ENCODE data around the gene ELMO3. TPM values are rescaled to one million over a fixed set of nuclear protein-coding genes. Genes with fewer than 3 reads are reported as not detected.

Gene ELMO3
- total RNA-seq, 1 donor from 2014 or later = not detected

DNA sequence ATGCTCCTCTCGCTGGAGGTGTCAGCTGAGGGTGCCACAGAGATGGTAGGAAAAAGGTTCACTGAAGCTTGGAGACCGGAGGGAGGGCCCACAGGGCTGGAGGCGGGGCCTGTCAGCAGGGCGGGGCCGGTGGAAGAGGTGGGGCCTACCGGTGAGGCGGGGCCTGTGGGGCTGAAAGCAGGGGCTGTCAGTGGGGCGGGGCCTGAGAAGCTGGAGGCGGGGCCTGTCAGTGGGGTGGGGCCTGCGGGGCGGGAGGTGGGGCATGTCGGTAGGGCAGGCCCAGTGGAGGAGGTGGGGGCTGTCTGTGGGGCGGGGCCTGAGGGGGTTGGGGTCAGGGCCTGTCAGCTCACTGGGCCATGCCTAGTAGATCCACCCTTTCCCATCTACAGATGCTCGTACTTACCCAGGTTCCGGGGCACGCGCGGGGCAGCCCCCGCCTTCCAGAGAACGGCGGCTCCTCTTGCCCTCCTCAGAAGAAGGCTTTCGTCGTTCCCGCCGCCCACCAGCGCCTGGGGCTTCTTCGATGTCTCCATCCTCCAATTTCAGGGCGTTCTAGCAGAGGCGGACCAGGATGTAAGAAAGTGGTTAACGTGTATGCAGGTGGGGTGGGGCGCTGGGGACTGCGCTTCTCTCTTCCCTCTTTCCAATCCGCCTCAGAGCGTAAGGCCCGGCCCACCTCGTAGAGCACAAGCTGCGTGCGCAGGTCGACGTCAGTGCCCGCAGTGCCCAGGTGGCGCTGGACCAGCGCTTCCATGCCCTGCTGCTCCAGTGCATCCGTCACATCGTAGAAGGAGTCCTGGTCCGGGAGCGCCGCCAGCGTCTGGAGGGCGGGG lies 37.8 kb downstream of the ELMO3 start:
- intact Hi-C loops (cut with DNase I) = no loop called here
- no peak for DNase-seq (ENCODE audit: low spot score in 2 of 2)
- Histone ChIP-seq H3K9me3 (no peaks in the 10 kb centered on the region), H3K4me1 (peaks cover 5 to 16% of the 10 kb centered on the region in 2 donors), H3K27ac (no peak overlapping the region), H3K36me3 (peaks cover 59 to 64% of the 10 kb centered on the region in 2 donors), H3K4me3 (no peak overlapping the region), H3K27me3 (no peaks in the 10 kb centered on the region)
- TF ChIP-seq, protein P1, sequence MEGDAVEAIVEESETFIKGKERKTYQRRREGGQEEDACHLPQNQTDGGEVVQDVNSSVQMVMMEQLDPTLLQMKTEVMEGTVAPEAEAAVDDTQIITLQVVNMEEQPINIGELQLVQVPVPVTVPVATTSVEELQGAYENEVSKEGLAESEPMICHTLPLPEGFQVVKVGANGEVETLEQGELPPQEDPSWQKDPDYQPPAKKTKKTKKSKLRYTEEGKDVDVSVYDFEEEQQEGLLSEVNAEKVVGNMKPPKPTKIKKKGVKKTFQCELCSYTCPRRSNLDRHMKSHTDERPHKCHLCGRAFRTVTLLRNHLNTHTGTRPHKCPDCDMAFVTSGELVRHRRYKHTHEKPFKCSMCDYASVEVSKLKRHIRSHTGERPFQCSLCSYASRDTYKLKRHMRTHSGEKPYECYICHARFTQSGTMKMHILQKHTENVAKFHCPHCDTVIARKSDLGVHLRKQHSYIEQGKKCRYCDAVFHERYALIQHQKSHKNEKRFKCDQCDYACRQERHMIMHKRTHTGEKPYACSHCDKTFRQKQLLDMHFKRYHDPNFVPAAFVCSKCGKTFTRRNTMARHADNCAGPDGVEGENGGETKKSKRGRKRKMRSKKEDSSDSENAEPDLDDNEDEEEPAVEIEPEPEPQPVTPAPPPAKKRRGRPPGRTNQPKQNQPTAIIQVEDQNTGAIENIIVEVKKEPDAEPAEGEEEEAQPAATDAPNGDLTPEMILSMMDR (IDR thresholded peaks at IDR 0.05) = no peak

DNA sequence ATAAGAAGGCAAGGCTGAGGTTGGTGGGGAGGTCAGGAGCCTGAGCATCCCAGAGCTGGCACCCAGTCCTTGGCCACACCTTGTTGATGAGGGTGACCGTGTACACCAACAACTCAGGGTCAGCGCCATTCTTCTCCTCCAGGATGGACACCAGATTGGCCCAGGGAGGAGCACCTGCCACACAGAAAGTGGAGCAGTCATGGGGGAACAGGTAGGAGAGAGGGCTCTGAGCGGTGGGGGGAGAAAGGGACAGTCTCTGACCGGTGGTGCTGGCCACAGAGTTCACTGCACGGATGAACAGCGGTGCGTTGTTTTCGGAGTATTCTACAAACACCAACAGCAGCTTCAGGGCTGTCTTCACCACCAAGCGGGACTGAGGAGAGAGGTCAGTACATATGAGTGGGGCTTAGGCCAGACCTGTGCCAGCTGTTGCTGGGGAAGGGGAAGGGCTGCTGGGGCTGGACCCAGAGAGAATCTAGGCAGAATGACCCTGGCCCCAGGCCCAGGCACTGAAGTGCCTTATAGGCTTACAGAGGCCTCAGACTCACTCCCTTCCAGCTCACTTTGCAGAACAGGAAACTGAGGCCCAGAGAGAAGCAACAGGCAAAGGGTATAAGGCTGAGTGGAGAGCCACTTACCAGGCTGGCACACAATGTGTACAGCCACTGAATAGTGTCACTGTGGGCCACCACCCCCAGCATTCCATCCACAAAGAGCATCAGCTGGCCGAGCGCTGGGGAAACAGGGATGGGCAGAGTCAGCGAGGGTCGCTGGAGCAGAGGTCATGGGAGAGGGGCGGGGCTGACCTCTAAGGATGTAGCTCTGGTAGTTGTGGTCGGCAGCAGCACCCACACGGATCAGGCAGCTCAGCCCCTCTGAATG lies 38.7 kb downstream of the ELMO3 start:
- DNase-seq (ENCODE audit: low spot score in 2 of 2) = no peak
- Histone ChIP-seq H3K9me3 (no peaks in the 10 kb centered on the region), H3K36me3 (peaks cover 57 to 60% of the 10 kb centered on the region in 2 donors), H3K4me3 (no peak overlapping the region), H3K4me1 (peaks cover 5 to 17% of the 10 kb centered on the region in 2 donors), H3K27ac (no peak overlapping the region), H3K27me3 (no peaks in the 10 kb centered on the region)
- intact Hi-C loops (cut with DNase I) = no loop called here
- TF ChIP-seq, protein P1 (IDR thresholded peaks at IDR 0.05) = no peak

DNA sequence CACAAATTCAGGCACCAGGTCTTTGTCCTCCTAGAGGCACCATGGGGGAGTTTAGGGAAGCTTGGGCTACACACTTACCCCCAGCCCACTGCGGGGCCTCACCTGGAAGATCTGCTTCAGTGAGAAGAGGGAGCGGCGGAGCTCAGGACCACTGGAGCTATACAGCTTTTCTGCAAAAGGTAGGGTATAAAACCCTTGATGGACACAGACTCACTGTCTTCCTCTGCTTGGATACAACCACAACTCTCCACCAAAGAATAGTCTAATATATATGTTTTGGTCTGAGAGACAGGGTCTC lies 39.3 kb downstream of the ELMO3 start:
- TF ChIP-seq, protein P1 (IDR thresholded peaks at IDR 0.05) = no peak
- intact Hi-C loops (cut with DNase I) = no loop called here
- Histone ChIP-seq H3K4me3 (no peak overlapping the region), H3K27ac (no peak overlapping the region), H3K9me3 (no peaks in the 10 kb centered on the region), H3K36me3 (peaks cover 54 to 56% of the 10 kb centered on the region in 2 donors), H3K27me3 (no peaks in the 10 kb centered on the region), H3K4me1 (peaks cover 5 to 17% of the 10 kb centered on the region in 2 donors)
- no peak for DNase-seq (ENCODE audit: low spot score in 2 of 2)

DNA sequence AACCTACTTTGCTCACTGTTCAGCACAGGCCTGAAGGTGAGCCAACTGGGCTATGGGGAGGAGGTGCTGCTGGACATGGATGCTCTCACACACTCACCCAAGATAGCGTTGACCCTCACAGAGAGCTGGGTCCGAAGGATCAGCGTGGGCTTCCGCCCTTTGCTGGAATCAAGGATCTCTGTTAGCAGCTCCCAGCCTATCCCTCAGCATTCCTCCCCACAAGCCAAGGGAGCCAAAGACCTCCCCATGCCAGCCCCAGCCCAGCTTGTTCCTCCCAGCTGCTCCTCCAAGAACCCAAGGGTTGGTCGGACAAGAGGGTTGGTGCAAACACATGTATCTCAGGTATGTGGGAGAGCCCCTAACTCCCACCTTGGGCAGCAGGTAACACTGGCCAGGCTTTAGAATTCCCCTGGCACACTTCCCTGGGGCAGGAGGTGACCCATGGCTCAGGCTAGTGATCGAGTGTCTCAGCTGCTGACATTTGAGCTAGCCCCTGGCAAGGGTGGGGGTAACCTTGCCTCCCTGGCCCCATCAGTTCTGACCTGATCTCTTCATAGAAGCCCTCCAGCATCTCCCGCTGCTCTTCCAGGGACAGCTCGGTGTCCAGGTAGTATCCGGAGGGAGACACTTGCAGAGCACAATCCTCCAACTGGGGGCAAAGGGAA lies 40.0 kb downstream of the ELMO3 start:
- Histone ChIP-seq H3K36me3 (peaks cover 47 to 49% of the 10 kb centered on the region in 2 donors), H3K27me3 (no peaks in the 10 kb centered on the region), H3K27ac (no peak overlapping the region), H3K4me1 (peaks cover 5 to 17% of the 10 kb centered on the region in 2 donors), H3K4me3 (no peak overlapping the region), H3K9me3 (no peaks in the 10 kb centered on the region)
- intact Hi-C loops (cut with DNase I) = no loop called here
- no peak for DNase-seq (ENCODE audit: low spot score in 2 of 2)
- TF ChIP-seq, protein P1 (IDR thresholded peaks at IDR 0.05) = no peak

DNA sequence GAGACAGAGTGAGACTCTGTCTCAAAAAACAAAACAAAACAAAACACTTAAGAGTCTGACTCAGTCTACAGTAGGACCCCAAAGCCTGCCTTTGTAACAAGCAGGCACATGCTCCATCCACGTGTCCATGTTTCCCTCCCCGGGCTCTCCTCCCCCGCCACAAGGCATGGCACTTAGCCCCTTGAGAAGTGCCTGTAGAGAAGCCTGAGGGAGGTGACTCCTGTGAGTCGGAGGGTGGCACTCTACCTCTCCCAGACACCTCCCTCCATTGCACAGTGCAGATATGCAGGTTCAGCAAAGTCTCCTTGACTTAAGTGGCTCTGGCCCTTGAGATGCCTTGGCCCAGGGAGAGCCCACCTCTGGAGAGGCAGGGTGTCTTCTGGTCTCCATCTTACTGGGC lies 41.6 kb downstream of the ELMO3 start:
- intact Hi-C loops (cut with DNase I) = loop anchor here (10.0 kb wide), 3 partner anchors 424 to 604 kb away; partner anchors contain the start of genes ACD, C16orf86, CENPT and ENKD1
- Histone ChIP-seq H3K27me3 (no peaks in the 10 kb centered on the region), H3K4me3 (no peak overlapping the region), H3K9me3 (no peaks in the 10 kb centered on the region), H3K27ac (peak overlapping the region; percentile 87), H3K36me3 (peaks cover 31 to 34% of the 10 kb centered on the region in 2 donors), H3K4me1 (peaks cover 12 to 26% of the 10 kb centered on the region in 2 donors)
- DNase-seq (ENCODE audit: low spot score in 2 of 2) = no peak
- TF ChIP-seq, protein P1 (IDR thresholded peaks at IDR 0.05) = no peak

All from ascending aorta (tissue), 2 donors.